ENCODE measurements around the gene TRAPPC6A.

DNA sequence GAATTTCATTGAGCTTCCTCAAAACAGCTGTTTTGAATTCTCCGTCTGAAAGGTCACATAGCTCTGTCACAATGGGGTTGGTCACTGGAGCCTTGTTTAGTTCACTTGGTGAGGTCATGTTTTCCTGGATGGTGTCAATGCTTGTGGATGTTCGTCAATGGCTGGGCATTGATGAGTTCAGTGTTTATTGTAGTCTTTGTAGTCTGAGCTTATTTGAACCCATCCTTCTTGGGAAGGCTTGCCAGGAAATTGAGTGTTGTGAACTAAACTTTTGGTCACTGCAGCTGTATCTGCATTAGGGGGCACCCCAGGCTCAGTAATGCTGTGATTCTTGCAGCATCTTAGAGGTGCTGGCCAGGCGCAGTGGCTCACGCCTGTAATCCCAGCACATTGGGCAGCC, 22.5 kb upstream of the TRAPPC6A start:
- TF ChIP-seq, protein P1, sequence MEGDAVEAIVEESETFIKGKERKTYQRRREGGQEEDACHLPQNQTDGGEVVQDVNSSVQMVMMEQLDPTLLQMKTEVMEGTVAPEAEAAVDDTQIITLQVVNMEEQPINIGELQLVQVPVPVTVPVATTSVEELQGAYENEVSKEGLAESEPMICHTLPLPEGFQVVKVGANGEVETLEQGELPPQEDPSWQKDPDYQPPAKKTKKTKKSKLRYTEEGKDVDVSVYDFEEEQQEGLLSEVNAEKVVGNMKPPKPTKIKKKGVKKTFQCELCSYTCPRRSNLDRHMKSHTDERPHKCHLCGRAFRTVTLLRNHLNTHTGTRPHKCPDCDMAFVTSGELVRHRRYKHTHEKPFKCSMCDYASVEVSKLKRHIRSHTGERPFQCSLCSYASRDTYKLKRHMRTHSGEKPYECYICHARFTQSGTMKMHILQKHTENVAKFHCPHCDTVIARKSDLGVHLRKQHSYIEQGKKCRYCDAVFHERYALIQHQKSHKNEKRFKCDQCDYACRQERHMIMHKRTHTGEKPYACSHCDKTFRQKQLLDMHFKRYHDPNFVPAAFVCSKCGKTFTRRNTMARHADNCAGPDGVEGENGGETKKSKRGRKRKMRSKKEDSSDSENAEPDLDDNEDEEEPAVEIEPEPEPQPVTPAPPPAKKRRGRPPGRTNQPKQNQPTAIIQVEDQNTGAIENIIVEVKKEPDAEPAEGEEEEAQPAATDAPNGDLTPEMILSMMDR (IDR thresholded peaks at IDR 0.05), result no peak
- TF ChIP-seq EP300 (IDR thresholded peaks at IDR 0.05) (no peak), POLR2A (IDR thresholded peaks at IDR 0.05) (no peak)

Measured in sigmoid colon (tissue), 4 donors.